Measurements from ENCODE around the gene SIRT6. TPM values are rescaled to one million over a fixed set of nuclear protein-coding genes. Genes with fewer than 3 reads are reported as not detected.

The SIRT6 gene
- total and polyA plus RNA-seq, 12 donors = 7.9 to 26.9 (median 12.0) TPM

- WGBS, 2 donors = 32 to 37% methylated on average over 23 of the region's 23 CpGs
Observed at GRCh38 chr19:4183967-4184717, 1.8 kb upstream of the SIRT6 start.

DNA sequence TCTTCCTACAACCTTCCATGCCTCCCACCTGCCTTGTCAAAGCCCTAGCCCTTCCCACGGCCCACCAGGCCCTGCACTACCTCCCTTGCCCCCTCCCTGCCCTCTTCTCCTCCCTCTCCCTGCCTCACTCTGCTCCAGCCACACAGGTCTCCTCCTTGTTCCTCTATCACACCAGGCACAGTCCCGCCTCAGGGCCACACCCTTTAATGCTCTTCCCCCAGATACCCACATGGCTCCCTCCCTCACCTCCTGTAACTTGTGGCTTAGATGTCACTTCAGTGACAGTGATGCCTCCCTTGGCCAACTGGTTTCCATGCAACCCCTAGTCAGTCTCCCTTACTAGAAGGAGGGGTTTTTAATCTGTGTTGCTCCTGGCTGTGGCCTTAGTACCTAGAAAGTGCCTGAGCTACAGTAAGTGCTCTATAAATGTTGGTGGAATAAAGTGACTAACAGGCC is 1.3 kb downstream of the SIRT6 start:
- H3K27ac ChIP-seq = peak overlapping the region in 1 of 10 donors; percentile 94
- ATAC-seq (no peak), DNase-seq (no peak)
- WGBS, 2 donors = 76 to 84% methylated on average over 2 of the region's 2 CpGs
- H3K36me3 ChIP-seq = peaks cover 0 to 46% (median 6%) of the 10 kb centered on the region in 9 donors
- peak overlapping the region in 4 of 10 donors; percentile 74 to 91 (median 77) for H3K4me3 ChIP-seq
- no peaks in the 10 kb centered on the region for H3K27me3 ChIP-seq
- no peaks in the 10 kb centered on the region for H3K9me3 ChIP-seq
- peaks cover 0 to 31% (median 20%) of the 10 kb centered on the region in 9 donors for H3K4me1 ChIP-seq
- TF ChIP-seq, protein P1, sequence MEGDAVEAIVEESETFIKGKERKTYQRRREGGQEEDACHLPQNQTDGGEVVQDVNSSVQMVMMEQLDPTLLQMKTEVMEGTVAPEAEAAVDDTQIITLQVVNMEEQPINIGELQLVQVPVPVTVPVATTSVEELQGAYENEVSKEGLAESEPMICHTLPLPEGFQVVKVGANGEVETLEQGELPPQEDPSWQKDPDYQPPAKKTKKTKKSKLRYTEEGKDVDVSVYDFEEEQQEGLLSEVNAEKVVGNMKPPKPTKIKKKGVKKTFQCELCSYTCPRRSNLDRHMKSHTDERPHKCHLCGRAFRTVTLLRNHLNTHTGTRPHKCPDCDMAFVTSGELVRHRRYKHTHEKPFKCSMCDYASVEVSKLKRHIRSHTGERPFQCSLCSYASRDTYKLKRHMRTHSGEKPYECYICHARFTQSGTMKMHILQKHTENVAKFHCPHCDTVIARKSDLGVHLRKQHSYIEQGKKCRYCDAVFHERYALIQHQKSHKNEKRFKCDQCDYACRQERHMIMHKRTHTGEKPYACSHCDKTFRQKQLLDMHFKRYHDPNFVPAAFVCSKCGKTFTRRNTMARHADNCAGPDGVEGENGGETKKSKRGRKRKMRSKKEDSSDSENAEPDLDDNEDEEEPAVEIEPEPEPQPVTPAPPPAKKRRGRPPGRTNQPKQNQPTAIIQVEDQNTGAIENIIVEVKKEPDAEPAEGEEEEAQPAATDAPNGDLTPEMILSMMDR (IDR thresholded peaks at IDR 0.05) = no peak
- intact Hi-C loops (cut with DNase I) = loop anchor here in 1 of 10 donors (5.0 kb wide), 1 partner anchor 194 kb away; the partner anchor contains the start of gene EEF2

More at GRCh38 chr19:4183967-4184717, 1.8 kb upstream of the SIRT6 start:
- TF ChIP-seq, protein P1 (IDR thresholded peaks at IDR 0.05) = no peak
- ATAC-seq (no peak), DNase-seq (no peak)
- Histone ChIP-seq H3K36me3 (peaks cover 0 to 16% (median 2%) of the 10 kb centered on the region in 9 donors), H3K27me3 (no peaks in the 10 kb centered on the region), H3K4me1 (peaks cover 0 to 37% (median 20%) of the 10 kb centered on the region in 9 donors), H3K27ac (no peak overlapping the region), H3K4me3 (no peak overlapping the region), H3K9me3 (no peaks in the 10 kb centered on the region)
- intact Hi-C loops (cut with DNase I) = loop anchor here in 1 of 10 donors (5.0 kb wide), 1 partner anchor 197 kb away; the partner anchor contains the start of gene EEF2

GRCh38 chr19:4178990-4179389 is 3.4 kb downstream of the SIRT6 start:
- no peak overlapping the region for H3K4me3 ChIP-seq
- H3K4me1 ChIP-seq = peaks cover 0 to 30% (median 20%) of the 10 kb centered on the region in 9 donors
- TF ChIP-seq, protein P1 (IDR thresholded peaks at IDR 0.05) = no peak
- no peaks in the 10 kb centered on the region for H3K27me3 ChIP-seq
- no peak overlapping the region for H3K27ac ChIP-seq
- DNase-seq = no peak
- no peak for ATAC-seq
- 91 to 92% methylated on average over 18 of the region's 18 CpGs for WGBS, 2 donors
- intact Hi-C loops (cut with DNase I) = no loop called here
- H3K9me3 ChIP-seq = no peaks in the 10 kb centered on the region
- peaks cover 0 to 67% (median 12%) of the 10 kb centered on the region in 9 donors for H3K36me3 ChIP-seq

- intact Hi-C loops (cut with DNase I) = no loop called here
- 96 to 98% methylated on average over 5 of the region's 5 CpGs for WGBS, 2 donors
- peaks cover 0 to 68% (median 12%) of the 10 kb centered on the region in 9 donors for H3K36me3 ChIP-seq
- ATAC-seq = no peak
- peaks cover 0 to 8% (median 3%) of the 10 kb centered on the region in 7 donors for H3K27me3 ChIP-seq
- H3K27ac ChIP-seq = no peak overlapping the region
- TF ChIP-seq, protein P1 (IDR thresholded peaks at IDR 0.05) = no peak
- H3K9me3 ChIP-seq = no peaks in the 10 kb centered on the region
- no peak overlapping the region for H3K4me3 ChIP-seq
- H3K4me1 ChIP-seq = peaks cover 0 to 26% (median 13%) of the 10 kb centered on the region in 9 donors
- DNase-seq = no peak
Observed at GRCh38 chr19:4177146-4177545, 5.2 kb downstream of the SIRT6 start.
